IMR-90 (cell line): ENCODE results near the gene GABRB2. TPM values are rescaled to one million over a fixed set of nuclear protein-coding genes. Genes with fewer than 3 reads are reported as not detected.

ENCODE experiments used
- ATAC-seq: fragments of 200-7000 bp; cut with Tn5 transposase; 2 replicates; pipeline ENCODE4 v1.9.1; 2020; ENCODE audit warnings: low read depth, mild to moderate bottlenecking, moderate library complexity
- BruUV-seq: library from RNA; stranded (reverse); fragments of 400-500 nt; replicated peaks from 2 replicates; lab custom pipeline; 2021; lab: Mats Ljungman, UMichigan
- CTCF ChIA-PET: fragments of 300-600 bp; formaldehyde crosslinking; extraction: SDS; loops from one replicate; lab custom pipeline; 2021; ENCODE audit warnings: antibody characterized with exemption; lab: Yijun Ruan, JAX
- POLR2A ChIA-PET: fragments of 300-600 bp; sonication (Branson Sonifier 250); formaldehyde crosslinking; loops from one replicate; lab custom pipeline; 2022; ENCODE audit warnings: antibody characterized with exemption; ENCODE audit not compliant: unreplicated experiment; lab: Charles Lee
- DNase-seq: peaks from one replicate; pipeline ENCODE4 v3.0.0; 2013
- H2AFZ ChIP-seq: replicated peaks from 2 replicates; pipeline ENCODE3; 2013; ENCODE audit warnings: low read length, mild to moderate bottlenecking; ENCODE audit not compliant: poor library complexity
- H2AK5ac ChIP-seq: 2 replicates; pipeline ENCODE4 v1.6.1; 2013; ENCODE audit warnings: low read depth, low read length, inconsistent platforms
- H2AK9ac ChIP-seq: replicated peaks from 2 replicates; pipeline ENCODE3; 2013; ENCODE audit warnings: mild to moderate bottlenecking, low read depth, low read length, moderate library complexity; ENCODE audit not compliant: poor library complexity
- H2BK120ac ChIP-seq: 2 replicates; pipeline ENCODE4 v1.6.1; 2013; ENCODE audit warnings: low read depth, low read length, inconsistent platforms
- H2BK15ac ChIP-seq: 3 replicates; pipeline ENCODE4 v1.6.1; 2013; ENCODE audit warnings: low read depth, low read length, inconsistent platforms
- H2BK20ac ChIP-seq: 2 replicates; pipeline ENCODE4 v1.6.1; 2013; ENCODE audit warnings: low read depth, mild to moderate bottlenecking, inconsistent platforms, low read length, moderate library complexity
- H2BK5ac ChIP-seq: 2 replicates; pipeline ENCODE4 v1.6.1; 2013; ENCODE audit warnings: mild to moderate bottlenecking, low read depth, low read length, inconsistent platforms; ENCODE audit not compliant: poor library complexity, severe bottlenecking
- H3K14ac ChIP-seq: replicated peaks from 2 replicates; pipeline ENCODE4 v1.6.1; 2013; ENCODE audit warnings: low read depth, low read length, inconsistent platforms
- H3K18ac ChIP-seq: 2 replicates; pipeline ENCODE4 v1.6.1; 2013; ENCODE audit warnings: low read depth, low read length, control low read depth
- H3K23ac ChIP-seq: 2 replicates; pipeline ENCODE4 v1.6.1; 2013; ENCODE audit warnings: low read depth, low read length, inconsistent platforms
- H3K27ac ChIP-seq: 2 replicates; pipeline ENCODE4 v1.5.1; 2013; ENCODE audit warnings: mild to moderate bottlenecking, control low read depth, low read length; ENCODE audit not compliant: insufficient read depth
- H3K27me3 ChIP-seq: 2 replicates; pipeline ENCODE4 v1.6.1; 2013; ENCODE audit warnings: low read length; ENCODE audit not compliant: control insufficient read depth, insufficient read depth
- H3K36me3 ChIP-seq: 2 replicates; pipeline ENCODE4 v1.6.1; 2013; ENCODE audit warnings: low read length, mixed read lengths; ENCODE audit not compliant: control insufficient read depth, insufficient read depth
- H3K4ac ChIP-seq: 2 replicates; pipeline ENCODE4 v1.6.1; 2013; ENCODE audit warnings: low read depth, low read length, inconsistent platforms
- H3K4me1 ChIP-seq: 2 replicates; pipeline ENCODE4 v1.6.1; 2013; ENCODE audit warnings: low read length, mixed read lengths; ENCODE audit not compliant: control insufficient read depth, insufficient read depth
- H3K4me2 ChIP-seq: 2 replicates; pipeline ENCODE4 v1.6.1; 2013; ENCODE audit warnings: low read depth, mild to moderate bottlenecking, control low read depth, low read length, moderate library complexity
- H3K4me3 ChIP-seq: 2 replicates; pipeline ENCODE4 v1.5.1; 2013; ENCODE audit warnings: low read depth, mild to moderate bottlenecking, control low read depth, low read length, moderate library complexity; ENCODE audit not compliant: insufficient read depth
- H3K56ac ChIP-seq: 2 replicates; pipeline ENCODE4 v1.6.1; 2013; ENCODE audit warnings: low read length, inconsistent platforms; ENCODE audit not compliant: insufficient read depth; ENCODE audit errors: extremely low read depth
- H3K79me1 ChIP-seq, 2 experiments: 2 replicates each; pipeline ENCODE4 v1.6.1; 2013; ENCODE audit warnings: low read length in 2 of 2, inconsistent platforms in 1 of 2, low read depth in 1 of 2
- H3K9ac ChIP-seq: 2 replicates; pipeline ENCODE4 v1.6.1; 2013; ENCODE audit warnings: low read depth, low read length, control low read depth
- H3K9me1 ChIP-seq: 2 replicates; pipeline ENCODE4 v1.6.1; 2013; ENCODE audit warnings: low read length, inconsistent platforms; ENCODE audit not compliant: insufficient read depth
- H3K9me3 ChIP-seq: 2 replicates; pipeline ENCODE4 v1.6.1; 2013; ENCODE audit warnings: low read length; ENCODE audit not compliant: control insufficient read depth, insufficient read depth
- H4K20me1 ChIP-seq: 2 replicates; pipeline ENCODE4 v1.6.1; 2013; ENCODE audit warnings: low read length, inconsistent platforms; ENCODE audit not compliant: insufficient read depth
- H4K5ac ChIP-seq: 2 replicates; pipeline ENCODE4 v1.6.1; 2013; ENCODE audit warnings: mild to moderate bottlenecking, low read depth, low read length, control low read depth
- H4K8ac ChIP-seq, 2 experiments: 2 replicates each; pipeline ENCODE4 v1.6.1; 2013; ENCODE audit warnings: low read depth in 2 of 2, low read length in 2 of 2, control low read depth in 1 of 2, inconsistent platforms in 1 of 2
- H4K91ac ChIP-seq: 2 replicates; pipeline ENCODE4 v1.6.1; 2013; ENCODE audit warnings: low read depth, low read length, inconsistent platforms; ENCODE audit not compliant: insufficient read depth
- CTCF ChIP-seq: conservative IDR thresholded peaks from 2 replicates; pipeline ENCODE4 v1.5.1; 2012; ENCODE audit warnings: mild to moderate bottlenecking, low read depth, low read length, improper control_type of control experiment
- MXI1 ChIP-seq: IDR thresholded peaks from 2 replicates; pipeline ENCODE4 v1.6.1; 2012; ENCODE audit warnings: low read depth, mild to moderate bottlenecking, low read length, moderate library complexity, borderline replicate concordance
- RCOR1 ChIP-seq: IDR thresholded peaks from 2 replicates; pipeline ENCODE4 v1.6.1; 2012; ENCODE audit warnings: mild to moderate bottlenecking, low read length, improper control_type of control experiment; ENCODE audit not compliant: insufficient replicate concordance
- SMC3 ChIP-seq: fragments of 150-350 bp; IDR thresholded peaks from 2 replicates; pipeline ENCODE4 v1.6.1; 2016; ENCODE audit warnings: low read depth, mild to moderate bottlenecking, antibody characterized with exemption, low read length, moderate library complexity
- USF2 ChIP-seq: fragments of 150-350 bp; IDR thresholded peaks from 2 replicates; pipeline ENCODE4 v1.6.1; 2017; ENCODE audit warnings: mild to moderate bottlenecking, antibody characterized with exemption, low read length, low read depth
- WGBS, 2 experiments: methylation state at CpG; one replicate each; pipeline versions ENCODE4 v1.1.5 to v1.1.7; 2013; ENCODE audit warnings: missing lambda C conversion rate in 2 of 2; ENCODE audit not compliant: insufficient read length in 1 of 2; ENCODE audit errors: extremely low coverage in 2 of 2; 5-methylcytosine and 5-hydroxymethylcytosine counted together
- dilution Hi-C: fragments of 300-500 bp; cut with HindIII; formaldehyde crosslinking; loops from one replicate; pipeline ENCODE4 v1.14.3; 2018; ENCODE audit warnings: low sequenced_read_pairs; ENCODE audit not compliant: unreplicated experiment
- in situ Hi-C: fragments of 300-500 bp; cut with MboI; formaldehyde crosslinking; loops from 3 replicates; pipeline ENCODE4 v1.14.3; 2019; ENCODE audit warnings: low sequenced_read_pairs, inconsistent platforms, mixed read lengths
- intact Hi-C: fragments of 100-400 bp; cut with micrococcal nuclease; formaldehyde crosslinking; loops from 2 replicates; pipeline ENCODE4 v1.10.0; 2022
- polyA plus RNA-seq, 3 experiments: library from polyadenylated mRNA; depleted of rRNA; stranded (reverse); fragments of >200 nt; gene quantifications; 2 replicates each; pipeline ENCODE4 v1.2.3, GENCODE V29; 2012; ENCODE audit warnings: low replicate concordance in 1 of 3
- total RNA-seq: library from RNA; depleted of rRNA; stranded (reverse); fragments of >200 nt; gene quantifications from 2 replicates; pipeline ENCODE4 v1.2.3, GENCODE V29; 2012

GABRB2 gene
- total and polyA plus RNA-seq, 2 of the 4 experiments (the other 2 are of a cell fraction), result not detected

DNA sequence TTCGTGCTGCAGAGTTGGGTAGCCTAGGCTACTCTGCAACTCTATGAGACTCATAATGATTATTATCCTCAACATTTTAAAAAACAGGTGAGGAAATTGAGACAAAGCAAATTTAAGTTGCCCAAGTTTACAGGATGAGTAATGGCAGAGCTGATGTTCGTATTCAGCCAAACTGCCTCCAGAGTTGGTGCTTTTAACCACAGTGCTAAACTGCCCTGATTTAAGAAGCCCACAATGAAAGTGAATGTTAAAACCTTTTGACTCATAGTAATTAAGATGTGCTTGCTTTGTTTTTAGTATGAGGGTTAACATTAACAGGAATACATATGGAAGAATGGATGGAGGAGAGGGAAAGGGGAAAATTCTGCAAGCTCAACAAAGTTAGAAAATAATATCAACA, 15.9 kb upstream of the GABRB2 start:
- Histone ChIP-seq H3K27me3 (no peaks in the 10 kb centered on the region), H3K27ac (no peak overlapping the region), H3K4ac (no peak overlapping the region), H3K14ac (no peak overlapping the region), H2BK120ac (no peak overlapping the region), H4K20me1 (no peaks in the 10 kb centered on the region), H3K9me1 (no peaks in the 10 kb centered on the region), H3K36me3 (no peaks in the 10 kb centered on the region), H2BK5ac (no peak overlapping the region), H2AK5ac (no peak overlapping the region), H3K4me1 (no peaks in the 10 kb centered on the region), H3K4me3 (no peak overlapping the region), H2BK15ac (no peak overlapping the region), H3K9me3 (peaks cover 5% of the 10 kb centered on the region), H4K8ac (no peak overlapping the region), H2AFZ (no peak overlapping the region), H3K9ac (no peak overlapping the region), H2AK9ac (no peak overlapping the region), H3K4me2 (no peak overlapping the region), H3K79me1 (no peaks in the 10 kb centered on the region), H3K56ac (no peak overlapping the region), H3K18ac (no peak overlapping the region), H3K23ac (no peak overlapping the region), H2BK20ac (no peak overlapping the region), H4K91ac (no peak overlapping the region), H4K5ac (no peak overlapping the region)
- no CpG with 5 or more reads among the region's 2 CpGs for WGBS, 2 experiments
- no TSS peak for BruUV-seq
- in situ Hi-C loops (no loop called here), intact Hi-C loops (no loop called here), dilution Hi-C loops (no loop called here)
- CTCF ChIA-PET, result interaction anchor here (0.6 kb wide), 1 partner anchor 1926 kb away, joined by 3 read pairs; no protein-coding TSS in a partner anchor
- no peak for TF ChIP-seq RCOR1
- TF ChIP-seq MXI1, result no peak
- TF ChIP-seq USF2, result no peak
- TF ChIP-seq CTCF, result no peak
- TF ChIP-seq SMC3, result no peak
- DNase-seq (no peak), ATAC-seq (no peak)
- POLR2A ChIA-PET, result no interaction called here
